Neural cell (in vitro differentiated cells): ENCODE results near the gene TRPM2. TPM values are rescaled to one million over a fixed set of nuclear protein-coding genes. Genes with fewer than 3 reads are reported as not detected.

Experiments used
- H2AFZ ChIP-seq: fragments of 200-600, 300-800 bp; sonication (generic), shearing (Covaris generic); 2 replicates; pipeline ENCODE4 v1.6.0; 2014; ENCODE audit warnings: low read depth, mild to moderate bottlenecking, antibody characterized with exemption, low read length, moderate library complexity
- H3F3A ChIP-seq: fragments of 200-600 bp; shearing (Covaris generic); 2 replicates; pipeline ENCODE4 v1.6.1; 2016; ENCODE audit warnings: mild to moderate bottlenecking, moderate library complexity, mixed read lengths, antibody characterized with exemption, low read length; ENCODE audit not compliant: insufficient read depth, poor library complexity, severe bottlenecking
- H3K27ac ChIP-seq: fragments of 200-600, 300-800 bp; sonication (generic), shearing (Covaris generic); 2 replicates; pipeline ENCODE4 v1.5.1; 2014; ENCODE audit warnings: mild to moderate bottlenecking, low read length, moderate library complexity
- H3K27me3 ChIP-seq: fragments of 300-800, 200-600 bp; sonication (generic), shearing (Covaris generic); 2 replicates; pipeline ENCODE4 v1.6.0; 2014; ENCODE audit warnings: mild to moderate bottlenecking, low read depth, low read length, moderate library complexity; ENCODE audit not compliant: insufficient read depth
- H3K36me3 ChIP-seq: fragments of 300-800, 200-600 bp; sonication (generic), shearing (Covaris generic); 2 replicates; pipeline ENCODE4 v1.5.1; 2014; ENCODE audit warnings: mild to moderate bottlenecking, antibody characterized with exemption, low read length, moderate library complexity; ENCODE audit not compliant: insufficient read depth
- H3K4me2 ChIP-seq: fragments of 300-800, 200-600 bp; sonication (generic), shearing (Covaris generic); 2 replicates; pipeline ENCODE4 v1.6.0; 2014; ENCODE audit warnings: mild to moderate bottlenecking, low read length
- H3K4me3 ChIP-seq: fragments of 300-800, 200-600 bp; sonication (generic), shearing (Covaris generic); 2 replicates; pipeline ENCODE4 v1.5.1; 2014; ENCODE audit warnings: mild to moderate bottlenecking, low read length, moderate library complexity
- H3K79me2 ChIP-seq: fragments of 200-600 bp; shearing (Covaris generic); replicated peaks from 2 replicates; pipeline ENCODE4 v1.6.0; 2014; ENCODE audit warnings: mild to moderate bottlenecking, low read length, moderate library complexity; ENCODE audit not compliant: insufficient read depth
- H3K9ac ChIP-seq: fragments of 300-800, 200-600 bp; sonication (generic), shearing (Covaris generic); 2 replicates; pipeline ENCODE4 v1.6.1; 2016; ENCODE audit warnings: mild to moderate bottlenecking, low read length, mixed read lengths
- H3K9me2 ChIP-seq: fragments of 200-600 bp; shearing (Covaris generic); 2 replicates; pipeline ENCODE4 v1.6.1; 2016; ENCODE audit warnings: mild to moderate bottlenecking, low read length, mixed read lengths; ENCODE audit not compliant: insufficient read depth
- H3K9me3 ChIP-seq: fragments of 200-600, 300-800 bp; sonication (generic), shearing (Covaris generic); 2 replicates; pipeline ENCODE4 v1.6.1; 2016; ENCODE audit warnings: mild to moderate bottlenecking, mixed run types, low read length, moderate library complexity, mixed read lengths
- H4K20me1 ChIP-seq: fragments of 200-600 bp; shearing (Covaris generic); 2 replicates; pipeline ENCODE4 v1.6.1; 2016; ENCODE audit warnings: mild to moderate bottlenecking, mixed run types; ENCODE audit not compliant: insufficient read depth
- CTCF ChIP-seq: fragments of 450-650 bp; IDR thresholded peaks from 2 replicates; pipeline ENCODE4 v1.5.1; 2014; ENCODE audit warnings: antibody characterized with exemption, mild to moderate bottlenecking, moderate library complexity; ENCODE audit not compliant: poor library complexity, severe bottlenecking
- EP300 ChIP-seq: fragments of 450-650 bp; conservative IDR thresholded peaks from 2 replicates; pipeline ENCODE4 v1.6.1; 2014; ENCODE audit warnings: antibody characterized with exemption, mild to moderate bottlenecking, moderate library complexity; ENCODE audit not compliant: poor library complexity, severe bottlenecking
- EZH2 ChIP-seq: fragments of 200-600, 300-800 bp; shearing (Covaris generic), sonication (generic); IDR thresholded peaks from 2 replicates; pipeline ENCODE4 v1.6.1; 2014; ENCODE audit warnings: antibody characterized with exemption, low read length, borderline replicate concordance, mild to moderate bottlenecking; ENCODE audit not compliant: insufficient read depth, poor library complexity, severe bottlenecking
- MXI1 ChIP-seq: fragments of 450-650 bp; conservative IDR thresholded peaks from 2 replicates; pipeline ENCODE4 v1.6.1; 2014; ENCODE audit warnings: antibody characterized with exemption, mild to moderate bottlenecking; ENCODE audit not compliant: poor library complexity, severe bottlenecking
- POLR2AphosphoS5 ChIP-seq: IDR thresholded peaks from 2 replicates; pipeline ENCODE4 v1.6.1; 2012
- RAD21 ChIP-seq: fragments of 450-650 bp; conservative IDR thresholded peaks from 2 replicates; pipeline ENCODE4 v1.6.1; 2014; ENCODE audit warnings: antibody characterized with exemption, mild to moderate bottlenecking, moderate library complexity
- REST ChIP-seq: IDR thresholded peaks from 2 replicates; pipeline ENCODE4 v1.6.1; 2012; ENCODE audit warnings: borderline replicate concordance
- SMC3 ChIP-seq: fragments of 450-650 bp; conservative IDR thresholded peaks from 2 replicates; pipeline ENCODE4 v1.6.1; 2014; ENCODE audit warnings: antibody characterized with exemption, mild to moderate bottlenecking, moderate library complexity; ENCODE audit not compliant: poor library complexity
- TAF1 ChIP-seq: IDR thresholded peaks from 2 replicates; pipeline ENCODE4 v1.6.1; 2012; ENCODE audit warnings: low read depth
- polyA plus RNA-seq: library from polyadenylated mRNA; depleted of rRNA; stranded (reverse); fragments of >200 nt; gene quantifications from 2 replicates; pipeline ENCODE4 v1.2.3, GENCODE V29; 2014

The TRPM2 gene
- polyA plus RNA-seq, 1 donor from 2014 or later = 0.14 TPM

- Histone ChIP-seq H3K4me3 (no peak overlapping the region), H3K9ac (no peak overlapping the region), H2AFZ (no peak overlapping the region), H3K9me2 (no peaks in the 10 kb centered on the region), H3K36me3 (no peaks in the 10 kb centered on the region), H3K4me2 (no peak overlapping the region), H3F3A (no peaks in the 10 kb centered on the region), H3K9me3 (no peaks in the 10 kb centered on the region), H3K79me2 (no peaks in the 10 kb centered on the region), H3K27me3 (no peaks in the 10 kb centered on the region), H3K27ac (no peak overlapping the region), H4K20me1 (no peaks in the 10 kb centered on the region)
- no peak for TF ChIP-seq POLR2AphosphoS5
- no peak for TF ChIP-seq MXI1
- TF ChIP-seq RAD21 = no peak
- TF ChIP-seq EZH2 = no peak
- no peak for TF ChIP-seq REST
- no peak for TF ChIP-seq EP300
- TF ChIP-seq TAF1 = no peak
- no peak for TF ChIP-seq CTCF
- no peak for TF ChIP-seq SMC3
Observed at GRCh38 chr21:44441041-44441400, 87.6 kb downstream of the TRPM2 start.

GRCh38 chr21:44441581-44442265, 88.3 kb downstream of the TRPM2 start:
- Histone ChIP-seq H3K27me3 (no peaks in the 10 kb centered on the region), H3K36me3 (no peaks in the 10 kb centered on the region), H3K4me3 (no peak overlapping the region), H3K9me2 (no peaks in the 10 kb centered on the region), H3K9me3 (no peaks in the 10 kb centered on the region), H3K4me2 (no peak overlapping the region), H3K9ac (no peak overlapping the region), H4K20me1 (no peaks in the 10 kb centered on the region), H3K27ac (no peak overlapping the region), H2AFZ (no peak overlapping the region), H3F3A (no peaks in the 10 kb centered on the region), H3K79me2 (no peaks in the 10 kb centered on the region)
- TF ChIP-seq EZH2 (no peak), POLR2AphosphoS5 (no peak), REST (no peak), MXI1 (no peak), RAD21 (no peak), SMC3 (no peak), EP300 (no peak), CTCF (no peak), TAF1 (no peak)
